Measurements from ENCODE around the gene IMPACT. TPM values are rescaled to one million over a fixed set of nuclear protein-coding genes. Genes with fewer than 3 reads are reported as not detected.

The IMPACT gene
- total RNA-seq, 2 experiments from 2014 or later, result 7.0 to 8.7 TPM

DNA sequence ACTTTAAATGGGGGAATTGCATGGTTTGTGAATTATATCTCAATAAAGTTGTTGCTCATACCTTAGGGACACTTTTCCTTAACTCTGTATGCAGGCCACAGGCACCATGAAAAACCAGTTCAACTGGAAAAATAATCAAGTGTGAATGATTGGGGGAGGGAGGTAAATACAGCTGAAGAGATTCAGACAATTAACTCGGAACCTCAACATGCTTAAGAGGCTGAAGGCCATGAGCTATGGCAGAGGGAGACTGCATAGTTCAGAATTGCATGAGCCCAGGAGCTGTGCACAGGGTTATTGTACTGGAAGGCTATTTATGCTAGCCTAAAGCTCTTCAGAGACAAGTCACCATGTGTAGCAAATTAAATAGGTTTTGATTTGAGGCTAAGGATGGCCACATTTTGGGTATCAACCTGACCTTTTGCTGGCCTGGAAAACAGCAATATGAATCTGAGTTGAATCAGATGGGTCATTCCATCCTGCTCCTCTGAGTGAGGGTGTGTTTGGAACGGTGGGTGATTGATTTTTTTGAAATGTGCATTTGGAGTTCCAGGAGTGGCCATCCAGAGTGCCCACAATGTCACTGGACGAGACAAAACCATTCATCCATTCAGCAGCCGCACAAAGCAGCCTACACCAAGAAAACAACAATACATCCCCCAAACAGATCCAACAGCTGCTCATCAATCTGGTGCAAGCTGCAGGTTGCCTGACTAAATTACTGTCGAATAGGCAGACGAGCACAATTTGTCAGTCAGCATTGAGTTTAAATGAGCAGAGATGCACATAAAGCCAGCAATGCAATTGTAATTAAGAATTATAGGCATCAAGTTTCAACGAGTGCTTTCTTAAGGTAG is 76.4 kb downstream of the IMPACT start:
- Mint-ChIP-seq H3K4me1 (ENCODE audit: low read depth) (no peaks in the 10 kb centered on the region), H3K27me3 (ENCODE audit: low read depth) (no peaks in the 10 kb centered on the region), H3K4me3 (no peak overlapping the region), H3K9me3 (ENCODE audit: insufficient read depth) (no peaks in the 10 kb centered on the region), H3K36me3 (ENCODE audit: low read depth) (no peaks in the 10 kb centered on the region), H3K27ac (no peak overlapping the region)
- DNase-seq (no peak), ATAC-seq (no peak)
- POLR2A ChIA-PET, result interaction anchor here (1.5 kb wide), 1 partner anchor 11 kb away, joined by 3 read pairs; no protein-coding TSS in a partner anchor
- CTCF ChIA-PET, result no interaction called here

Other genes starting within 250 kb of the IMPACT start
- gene OSBPL1A, start 28.8 kb upstream of the IMPACT start, total RNA-seq, result under 1 TPM; 0.58 to 0.99 TPM
- gene HRH4, start 34.0 kb downstream of the IMPACT start, total RNA-seq, result not detected